Endothelial cell of umbilical vein (primary cell): ENCODE measurements around the gene LHX3.
A peak's percentile ranks its signal among the peaks of the same experiment; 100 is the strongest.

Source experiments
- EZH2 ChIP-seq: IDR thresholded peaks from 2 replicates; pipeline ENCODE4 v1.6.1; 2012; ENCODE audit warnings: borderline replicate concordance, low read depth, mild to moderate bottlenecking, moderate library complexity, low read length, inconsistent platforms; ENCODE audit not compliant: severe bottlenecking
- MYC ChIP-seq: IDR thresholded peaks from one replicate; pipeline ENCODE4 v1.6.1; 2011; ENCODE audit warnings: mild to moderate bottlenecking, low read depth, low read length
- POLR2A ChIP-seq: IDR thresholded peaks from 2 replicates; pipeline ENCODE4 v1.6.1; 2012; ENCODE audit warnings: low read depth, mild to moderate bottlenecking, control low read depth, low read length
- POLR2AphosphoS5 ChIP-seq: IDR thresholded peaks from 2 replicates; pipeline ENCODE4 v1.6.1; 2012; ENCODE audit warnings: low read depth, mild to moderate bottlenecking, control low read depth, low read length, moderate library complexity; ENCODE audit not compliant: insufficient read depth
- TF ChIP-seq, protein P1 (sequence below), 2 donors: IDR thresholded peaks; 1 replicate in 1 of 2; 2 replicates in 1 of 2; pipeline ENCODE4 v1.5.1; 2011; ENCODE audit warnings: low read length in 2 of 2, mild to moderate bottlenecking in 2 of 2, moderate library complexity in 2 of 2, control low read depth in 1 of 2, inconsistent platforms in 1 of 2, low read depth in 1 of 2; ENCODE audit not compliant: insufficient read depth in 1 of 2; ENCODE audit errors: extremely low read depth in 1 of 2

- TF ChIP-seq POLR2A (no peak), POLR2AphosphoS5 (no peak), EZH2 (peak; percentile 10), MYC (no peak)
- TF ChIP-seq, protein P1, sequence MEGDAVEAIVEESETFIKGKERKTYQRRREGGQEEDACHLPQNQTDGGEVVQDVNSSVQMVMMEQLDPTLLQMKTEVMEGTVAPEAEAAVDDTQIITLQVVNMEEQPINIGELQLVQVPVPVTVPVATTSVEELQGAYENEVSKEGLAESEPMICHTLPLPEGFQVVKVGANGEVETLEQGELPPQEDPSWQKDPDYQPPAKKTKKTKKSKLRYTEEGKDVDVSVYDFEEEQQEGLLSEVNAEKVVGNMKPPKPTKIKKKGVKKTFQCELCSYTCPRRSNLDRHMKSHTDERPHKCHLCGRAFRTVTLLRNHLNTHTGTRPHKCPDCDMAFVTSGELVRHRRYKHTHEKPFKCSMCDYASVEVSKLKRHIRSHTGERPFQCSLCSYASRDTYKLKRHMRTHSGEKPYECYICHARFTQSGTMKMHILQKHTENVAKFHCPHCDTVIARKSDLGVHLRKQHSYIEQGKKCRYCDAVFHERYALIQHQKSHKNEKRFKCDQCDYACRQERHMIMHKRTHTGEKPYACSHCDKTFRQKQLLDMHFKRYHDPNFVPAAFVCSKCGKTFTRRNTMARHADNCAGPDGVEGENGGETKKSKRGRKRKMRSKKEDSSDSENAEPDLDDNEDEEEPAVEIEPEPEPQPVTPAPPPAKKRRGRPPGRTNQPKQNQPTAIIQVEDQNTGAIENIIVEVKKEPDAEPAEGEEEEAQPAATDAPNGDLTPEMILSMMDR (IDR thresholded peaks at IDR 0.05; ENCODE audit: extremely low read depth in 1 of 2, insufficient read depth in 1 of 2, low read depth in 1 of 2, low read length in 2 of 2), result no peak
Observed at GRCh38 chr9:136202454-136203407, 2.2 kb downstream of the LHX3 start.
